HG03460 (cell line): ENCODE results near the gene ADD3.
"Not testable (repeated sequence)": the region's sequence is repeated elsewhere in the genome, so short reads cannot be mapped to it uniquely, and the experiment has no call there.

Experiments used
- ATAC-seq: cut with Tn5 transposase; IDR thresholded peaks from one replicate; pipeline ENCODE4 v1.9.1; 2021; ENCODE audit not compliant: unreplicated experiment

Gene ADD3

GRCh38 chr10:110103921-110104461 is 96.2 kb downstream of the ADD3 start:
- no peak for ATAC-seq

- no peak for ATAC-seq
Measured at GRCh38 chr10:110105873-110106272, 98.1 kb downstream of the ADD3 start.

- no peak for ATAC-seq
Measured at GRCh38 chr10:110107430-110107829, 99.6 kb downstream of the ADD3 start.

- ATAC-seq: no peak
Measured at GRCh38 chr10:110107887-110108286, 100.1 kb downstream of the ADD3 start.

- no peak for ATAC-seq
Measured at GRCh38 chr10:110109511-110109910, 101.7 kb downstream of the ADD3 start.

- ATAC-seq: no peak
Measured at GRCh38 chr10:110110338-110110737, 102.6 kb downstream of the ADD3 start.

GRCh38 chr10:110113670-110114337 is 106.0 kb downstream of the ADD3 start:
- ATAC-seq: no peak

- ATAC-seq: not testable (repeated sequence)
Measured at GRCh38 chr10:110114668-110115067, 106.9 kb downstream of the ADD3 start.

- ATAC-seq: no peak
Measured at GRCh38 chr10:110115784-110116520, 108.2 kb downstream of the ADD3 start.

- no peak for ATAC-seq
Measured at GRCh38 chr10:110118891-110119621, 111.3 kb downstream of the ADD3 start.

GRCh38 chr10:110123594-110123993 is 115.8 kb downstream of the ADD3 start:
- no peak for ATAC-seq

GRCh38 chr10:110129490-110129889 is 121.7 kb downstream of the ADD3 start:
- no peak for ATAC-seq

GRCh38 chr10:110134917-110135316 is 127.1 kb downstream of the ADD3 start:
- no peak for ATAC-seq

GRCh38 chr10:110135836-110136235 is 128.1 kb downstream of the ADD3 start:
- not testable (repeated sequence) for ATAC-seq

- ATAC-seq: peak; percentile 63
Measured at GRCh38 chr10:110137142-110137545, 129.4 kb downstream of the ADD3 start.

- no peak for ATAC-seq
Measured at GRCh38 chr10:110138197-110138812, 130.5 kb downstream of the ADD3 start.

GRCh38 chr10:110141185-110141584 is 133.4 kb downstream of the ADD3 start:
- ATAC-seq: no peak

- no peak for ATAC-seq
Measured at GRCh38 chr10:110141871-110142635, 134.3 kb downstream of the ADD3 start.

GRCh38 chr10:110142965-110143364 is 135.2 kb downstream of the ADD3 start:
- ATAC-seq: no peak

GRCh38 chr10:110144507-110144906 is 136.7 kb downstream of the ADD3 start:
- ATAC-seq: no peak
